PFSK-1 (cell line): ENCODE data around the gene TEKT3.

Source experiments
- FOXP2 ChIP-seq: optimal IDR thresholded peaks from 2 replicates; pipeline ENCODE3; 2011; ENCODE audit warnings: borderline replicate concordance, control low read depth, inconsistent platforms; ENCODE audit not compliant: insufficient read depth; ENCODE audit errors: extremely low read length, extremely low read depth
- POLR2AphosphoS5 ChIP-seq: IDR thresholded peaks from 2 replicates; pipeline ENCODE4 v1.6.1; 2012; ENCODE audit warnings: low read depth, mild to moderate bottlenecking, control low read depth, low read length, moderate library complexity
- SIN3A ChIP-seq: IDR thresholded peaks from 2 replicates; pipeline ENCODE4 v1.6.1; 2012; ENCODE audit warnings: mild to moderate bottlenecking, low read length, moderate library complexity, borderline replicate concordance; ENCODE audit not compliant: insufficient read depth
- TAF1 ChIP-seq: IDR thresholded peaks from 2 replicates; pipeline ENCODE4 v1.6.1; 2012; ENCODE audit warnings: low read length, control low read depth, borderline replicate concordance; ENCODE audit not compliant: insufficient read depth
- TF ChIP-seq, protein P1 (sequence below), 2 experiments: IDR thresholded peaks; 2 replicates each; pipeline versions ENCODE4 v1.6.1 to v1.8.0; 2011 to 2012; ENCODE audit warnings: low read depth in 2 of 2, low read length in 2 of 2, control low read depth in 1 of 2, inconsistent platforms in 1 of 2, mild to moderate bottlenecking in 1 of 2, moderate library complexity in 1 of 2; ENCODE audit not compliant: insufficient read depth in 1 of 2

TEKT3 gene

DNA sequence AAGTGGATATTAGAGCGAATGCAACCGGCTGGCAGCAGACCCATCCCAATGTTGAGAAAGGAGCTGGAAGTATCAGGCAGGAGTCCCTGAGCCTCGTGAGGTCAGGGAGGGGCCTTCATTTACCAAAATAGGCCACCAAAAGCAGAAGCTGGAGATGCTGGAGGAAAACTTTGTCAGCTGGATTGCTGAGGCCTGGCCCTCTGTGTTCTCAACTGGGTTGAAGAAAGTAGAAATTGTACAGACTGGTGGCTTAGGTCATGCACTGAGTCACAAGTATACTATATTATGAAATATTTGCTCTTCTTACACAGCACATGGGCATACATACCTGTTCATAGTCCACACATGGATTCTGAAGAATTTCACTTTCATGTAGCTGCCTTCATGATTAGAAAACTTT, 23.2 kb upstream of the TEKT3 start:
- TF ChIP-seq POLR2AphosphoS5 (no peak), SIN3A (no peak), FOXP2 (no peak), TAF1 (no peak)
- TF ChIP-seq, protein P1, sequence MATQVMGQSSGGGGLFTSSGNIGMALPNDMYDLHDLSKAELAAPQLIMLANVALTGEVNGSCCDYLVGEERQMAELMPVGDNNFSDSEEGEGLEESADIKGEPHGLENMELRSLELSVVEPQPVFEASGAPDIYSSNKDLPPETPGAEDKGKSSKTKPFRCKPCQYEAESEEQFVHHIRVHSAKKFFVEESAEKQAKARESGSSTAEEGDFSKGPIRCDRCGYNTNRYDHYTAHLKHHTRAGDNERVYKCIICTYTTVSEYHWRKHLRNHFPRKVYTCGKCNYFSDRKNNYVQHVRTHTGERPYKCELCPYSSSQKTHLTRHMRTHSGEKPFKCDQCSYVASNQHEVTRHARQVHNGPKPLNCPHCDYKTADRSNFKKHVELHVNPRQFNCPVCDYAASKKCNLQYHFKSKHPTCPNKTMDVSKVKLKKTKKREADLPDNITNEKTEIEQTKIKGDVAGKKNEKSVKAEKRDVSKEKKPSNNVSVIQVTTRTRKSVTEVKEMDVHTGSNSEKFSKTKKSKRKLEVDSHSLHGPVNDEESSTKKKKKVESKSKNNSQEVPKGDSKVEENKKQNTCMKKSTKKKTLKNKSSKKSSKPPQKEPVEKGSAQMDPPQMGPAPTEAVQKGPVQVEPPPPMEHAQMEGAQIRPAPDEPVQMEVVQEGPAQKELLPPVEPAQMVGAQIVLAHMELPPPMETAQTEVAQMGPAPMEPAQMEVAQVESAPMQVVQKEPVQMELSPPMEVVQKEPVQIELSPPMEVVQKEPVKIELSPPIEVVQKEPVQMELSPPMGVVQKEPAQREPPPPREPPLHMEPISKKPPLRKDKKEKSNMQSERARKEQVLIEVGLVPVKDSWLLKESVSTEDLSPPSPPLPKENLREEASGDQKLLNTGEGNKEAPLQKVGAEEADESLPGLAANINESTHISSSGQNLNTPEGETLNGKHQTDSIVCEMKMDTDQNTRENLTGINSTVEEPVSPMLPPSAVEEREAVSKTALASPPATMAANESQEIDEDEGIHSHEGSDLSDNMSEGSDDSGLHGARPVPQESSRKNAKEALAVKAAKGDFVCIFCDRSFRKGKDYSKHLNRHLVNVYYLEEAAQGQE (IDR thresholded peaks at IDR 0.05; ENCODE audit: insufficient read depth in 1 of 2, low read depth in 2 of 2, low read length in 2 of 2), result no peak

GRCh38 chr17:15363702-15364101, 22.3 kb upstream of the TEKT3 start:
- TF ChIP-seq POLR2AphosphoS5 (no peak), FOXP2 (no peak), TAF1 (no peak), SIN3A (no peak)
- TF ChIP-seq, protein P1 (IDR thresholded peaks at IDR 0.05; ENCODE audit: insufficient read depth in 1 of 2, low read depth in 2 of 2, low read length in 2 of 2), result no peak

- TF ChIP-seq, protein P1 (IDR thresholded peaks at IDR 0.05; ENCODE audit: insufficient read depth in 1 of 2, low read depth in 2 of 2, low read length in 2 of 2), result no peak
- TF ChIP-seq FOXP2 (no peak), POLR2AphosphoS5 (no peak), TAF1 (no peak), SIN3A (no peak)
Measured at GRCh38 chr17:15361592-15361991, 20.2 kb upstream of the TEKT3 start.

DNA sequence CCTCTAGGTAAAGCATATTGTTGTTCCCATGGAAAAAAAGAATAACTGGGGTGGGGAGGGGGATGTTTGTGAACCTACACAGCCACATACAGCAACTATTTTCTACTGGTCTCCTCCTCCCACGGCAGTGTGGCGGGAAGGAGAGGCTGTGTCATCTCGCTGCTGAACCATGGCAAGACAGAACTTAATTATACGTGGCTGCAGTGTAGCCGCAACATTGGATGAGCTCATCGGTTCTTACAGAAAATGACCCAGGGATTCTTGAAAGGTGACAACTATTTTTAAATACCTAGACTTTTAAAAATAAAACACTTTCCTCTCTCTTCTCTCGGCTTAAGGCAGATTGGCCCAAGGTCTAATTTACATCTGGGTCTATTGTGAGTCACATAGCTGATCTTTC, 19.8 kb upstream of the TEKT3 start:
- TF ChIP-seq, protein P1 (IDR thresholded peaks at IDR 0.05; ENCODE audit: insufficient read depth in 1 of 2, low read depth in 2 of 2, low read length in 2 of 2), result no peak
- no peak for TF ChIP-seq POLR2AphosphoS5
- TF ChIP-seq TAF1, result no peak
- no peak for TF ChIP-seq FOXP2
- no peak for TF ChIP-seq SIN3A

DNA sequence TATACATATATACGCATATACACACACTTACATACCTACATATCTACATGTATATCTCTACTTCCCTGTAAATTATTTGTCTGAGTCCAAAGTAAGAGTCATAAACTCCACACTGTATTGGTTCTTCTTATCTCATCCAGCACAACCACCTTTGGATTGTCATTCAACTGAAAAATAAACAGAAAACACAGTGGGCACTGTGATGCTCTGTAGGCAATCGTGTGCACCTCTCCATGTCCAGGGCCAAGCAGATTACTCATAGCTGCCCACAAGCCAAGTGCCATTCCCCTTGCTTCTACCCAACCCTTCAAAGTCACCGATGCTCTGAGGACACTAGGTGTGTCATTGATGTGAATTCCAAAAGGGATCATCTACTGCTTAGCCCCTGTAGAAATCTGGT, 12.9 kb upstream of the TEKT3 start:
- no peak for TF ChIP-seq POLR2AphosphoS5
- TF ChIP-seq SIN3A, result no peak
- TF ChIP-seq TAF1, result no peak
- no peak for TF ChIP-seq FOXP2
- TF ChIP-seq, protein P1 (IDR thresholded peaks at IDR 0.05; ENCODE audit: insufficient read depth in 1 of 2, low read depth in 2 of 2, low read length in 2 of 2), result no peak
